Neural progenitor cell (in vitro differentiated cells): Measurements from ENCODE around the gene GLIS2. TPM values are rescaled to one million over a fixed set of nuclear protein-coding genes. Genes with fewer than 3 reads are reported as not detected.

ENCODE experiments used
- DNase-seq: peaks from one replicate; pipeline ENCODE4 v3.0.0-alpha.2; 2016; ENCODE audit warnings: low spot score
- H2AFZ ChIP-seq: fragments of 200-600 bp; sonication (generic); replicated peaks from 2 replicates; pipeline ENCODE4 v1.6.1; 2016; ENCODE audit warnings: antibody characterized with exemption
- H3F3A ChIP-seq: fragments of 200-600 bp; sonication (generic); 2 replicates; pipeline ENCODE4 v1.6.1; 2016; ENCODE audit warnings: antibody characterized with exemption, low read depth
- H3K27ac ChIP-seq: fragments of 200-600 bp; sonication (generic); 2 replicates; pipeline ENCODE4 v1.5.1; 2016; ENCODE audit warnings: mild to moderate bottlenecking
- H3K27me3 ChIP-seq: fragments of 200-600 bp; sonication (generic); 2 replicates; pipeline ENCODE4 v1.6.1; 2016; ENCODE audit warnings: mild to moderate bottlenecking, moderate library complexity
- H3K36me3 ChIP-seq: fragments of 200-600 bp; sonication (generic); 2 replicates; pipeline ENCODE4 v1.5.1; 2016
- H3K4me1 ChIP-seq: fragments of 200-600 bp; sonication (generic); 2 replicates; pipeline ENCODE4 v1.6.1; 2016; ENCODE audit warnings: mixed run types
- H3K4me2 ChIP-seq: fragments of 200-600 bp; sonication (generic); 2 replicates; pipeline ENCODE4 v1.6.1; 2016
- H3K4me3 ChIP-seq: fragments of 200-600 bp; sonication (generic); 2 replicates; pipeline ENCODE4 v1.5.1; 2016
- H3K79me2 ChIP-seq: fragments of 200-600 bp; sonication (generic); 2 replicates; pipeline ENCODE4 v1.6.1; 2016; ENCODE audit warnings: low read depth
- H3K9ac ChIP-seq: fragments of 200-600 bp; sonication (generic); 2 replicates; pipeline ENCODE4 v1.6.1; 2016
- H3K9me3 ChIP-seq: fragments of 200-600 bp; sonication (generic); 2 replicates; pipeline ENCODE4 v1.5.1; 2016; ENCODE audit warnings: low read depth
- H4K20me1 ChIP-seq: fragments of 200-600 bp; sonication (generic); 2 replicates; pipeline ENCODE4 v1.6.1; 2016; ENCODE audit warnings: low read depth
- H3K27ac Mint-ChIP-seq: 3 replicates; pipeline ENCODE4 v1.8.0; 2021; ENCODE audit warnings: mixed read lengths
- H3K27me3 Mint-ChIP-seq: 2 replicates; pipeline ENCODE4 v1.8.0; 2022; ENCODE audit warnings: low read depth, mild to moderate bottlenecking, inconsistent platforms, moderate library complexity, mixed read lengths; ENCODE audit not compliant: insufficient read depth
- H3K36me3 Mint-ChIP-seq: 3 replicates; pipeline ENCODE4 v1.8.0; 2021; ENCODE audit warnings: mixed read lengths
- H3K4me1 Mint-ChIP-seq: 3 replicates; pipeline ENCODE4 v1.8.0; 2021; ENCODE audit warnings: mixed read lengths
- H3K4me3 Mint-ChIP-seq: 3 replicates; pipeline ENCODE4 v1.8.0; 2021; ENCODE audit warnings: mild to moderate bottlenecking, moderate library complexity, mixed read lengths
- H3K9me3 Mint-ChIP-seq: 3 replicates; pipeline ENCODE4 v1.8.0; 2020; ENCODE audit warnings: mixed read lengths
- CTCF ChIP-seq: fragments of 200-600 bp; sonication (generic); IDR thresholded peaks from 2 replicates; pipeline ENCODE4 v1.5.1; 2017; ENCODE audit warnings: antibody characterized with exemption, mild to moderate bottlenecking
- EZH2 ChIP-seq: fragments of 200-600 bp; sonication (generic); IDR thresholded peaks from 2 replicates; pipeline ENCODE4 v1.6.1; 2017; ENCODE audit warnings: antibody characterized with exemption, mild to moderate bottlenecking, moderate library complexity
- EZH2phosphoT487 ChIP-seq: fragments of 200-600 bp; sonication (generic); IDR thresholded peaks from 2 replicates; pipeline ENCODE4 v1.6.1; 2017; ENCODE audit warnings: antibody characterized with exemption
- total RNA-seq: library from RNA; depleted of rRNA; stranded (reverse); fragments of >200 nt; gene quantifications from 2 replicates; pipeline ENCODE4 v1.2.3, GENCODE V29; 2015; ENCODE audit warnings: low replicate concordance

GLIS2 gene
- total RNA-seq, 1 donor from 2014 or later: 0.15 TPM

- Histone ChIP-seq H2AFZ (no peak overlapping the region), H3K9ac (no peak overlapping the region), H3K4me1 (peaks cover 28% of the 10 kb centered on the region), H3K79me2 (no peaks in the 10 kb centered on the region), H3K27me3 (no peaks in the 10 kb centered on the region), H3K4me2 (no peak overlapping the region), H3K27ac (no peak overlapping the region), H3K36me3 (no peaks in the 10 kb centered on the region), H3K9me3 (no peaks in the 10 kb centered on the region), H3F3A (peaks cover 8% of the 10 kb centered on the region), H3K4me3 (no peak overlapping the region), H4K20me1 (no peaks in the 10 kb centered on the region)
- TF ChIP-seq EZH2 (no peak), CTCF (no peak), EZH2phosphoT487 (no peak)
- H3K27me3 Mint-ChIP-seq: peaks cover 9% of the 10 kb centered on the region
- peak overlapping the region; percentile 69 for H3K27ac Mint-ChIP-seq
- DNase-seq: no peak
- no peak overlapping the region for H3K4me3 Mint-ChIP-seq
- peaks cover 32% of the 10 kb centered on the region for H3K4me1 Mint-ChIP-seq
- H3K36me3 Mint-ChIP-seq: no peaks in the 10 kb centered on the region
- H3K9me3 Mint-ChIP-seq: no peaks in the 10 kb centered on the region
These were observed 70.1 kb downstream of the GLIS2 start for GRCh38 chr16:4385789-4386450.

GRCh38 chr16:4386451-4386805 lies 70.6 kb downstream of the GLIS2 start:
- peak overlapping the region; percentile 69 for H3K27ac Mint-ChIP-seq
- H3K4me2 ChIP-seq: no peak overlapping the region

GRCh38 chr16:4386951-4387565 lies 71.2 kb downstream of the GLIS2 start:
- H3F3A ChIP-seq: peaks cover 13% of the 10 kb centered on the region
- H3K4me1 Mint-ChIP-seq: peaks cover 41% of the 10 kb centered on the region
- H3K9me3 ChIP-seq: no peaks in the 10 kb centered on the region
- H3K36me3 ChIP-seq: no peaks in the 10 kb centered on the region
- no peak overlapping the region for H2AFZ ChIP-seq
- no peaks in the 10 kb centered on the region for H3K9me3 Mint-ChIP-seq
- no peak overlapping the region for H3K9ac ChIP-seq
- no peak overlapping the region for H3K4me3 Mint-ChIP-seq
- no peak overlapping the region for H3K27ac ChIP-seq
- H3K4me1 ChIP-seq: peaks cover 36% of the 10 kb centered on the region
- peak overlapping the region; percentile 50 for H3K27ac Mint-ChIP-seq
- no peaks in the 10 kb centered on the region for H3K79me2 ChIP-seq
- H3K27me3 ChIP-seq: no peaks in the 10 kb centered on the region
- DNase-seq: no peak
- no peak overlapping the region for H3K4me2 ChIP-seq
- TF ChIP-seq CTCF (no peak), EZH2 (no peak), EZH2phosphoT487 (no peak)
- H3K4me3 ChIP-seq: no peak overlapping the region
- no peaks in the 10 kb centered on the region for H3K36me3 Mint-ChIP-seq
- no peaks in the 10 kb centered on the region for H4K20me1 ChIP-seq
- H3K27me3 Mint-ChIP-seq: peaks cover 9% of the 10 kb centered on the region

More at GRCh38 chr16:4386451-4386805, 70.6 kb downstream of the GLIS2 start:
- Histone ChIP-seq H3K4me3 (no peak overlapping the region), H3K9ac (no peak overlapping the region), H3K4me1 (peaks cover 30% of the 10 kb centered on the region), H3F3A (peaks cover 8% of the 10 kb centered on the region), H3K27ac (no peak overlapping the region), H3K36me3 (no peaks in the 10 kb centered on the region), H3K27me3 (no peaks in the 10 kb centered on the region), H3K9me3 (no peaks in the 10 kb centered on the region), H3K79me2 (no peaks in the 10 kb centered on the region), H4K20me1 (no peaks in the 10 kb centered on the region), H2AFZ (no peak overlapping the region)
- H3K36me3 Mint-ChIP-seq: no peaks in the 10 kb centered on the region
- H3K4me1 Mint-ChIP-seq: peaks cover 36% of the 10 kb centered on the region
- peaks cover 9% of the 10 kb centered on the region for H3K27me3 Mint-ChIP-seq
- H3K9me3 Mint-ChIP-seq: no peaks in the 10 kb centered on the region
- no peak for TF ChIP-seq EZH2phosphoT487
- no peak overlapping the region for H3K4me3 Mint-ChIP-seq
- DNase-seq: no peak

- H4K20me1 ChIP-seq: no peaks in the 10 kb centered on the region
- Mint-ChIP-seq H3K4me3 (no peak overlapping the region), H3K27ac (no peak overlapping the region), H3K9me3 (no peaks in the 10 kb centered on the region), H3K36me3 (no peaks in the 10 kb centered on the region), H3K4me1 (peaks cover 45% of the 10 kb centered on the region), H3K27me3 (peaks cover 9% of the 10 kb centered on the region)
- H3K27me3 ChIP-seq: no peaks in the 10 kb centered on the region
- H3K36me3 ChIP-seq: no peaks in the 10 kb centered on the region
- H3F3A ChIP-seq: peaks cover 20% of the 10 kb centered on the region
- H3K4me3 ChIP-seq: no peak overlapping the region
- TF ChIP-seq EZH2: no peak
- TF ChIP-seq EZH2phosphoT487: no peak
- no peak for TF ChIP-seq CTCF
- peaks cover 44% of the 10 kb centered on the region for H3K4me1 ChIP-seq
- no peak overlapping the region for H3K27ac ChIP-seq
- H3K79me2 ChIP-seq: no peaks in the 10 kb centered on the region
- no peak overlapping the region for H3K4me2 ChIP-seq
- H2AFZ ChIP-seq: no peak overlapping the region
- H3K9ac ChIP-seq: no peak overlapping the region
- no peaks in the 10 kb centered on the region for H3K9me3 ChIP-seq
- no peak for DNase-seq
These were observed 71.9 kb downstream of the GLIS2 start for GRCh38 chr16:4387781-4388180.
